HepG2 (cell line): ENCODE data around the gene ABHD6. TPM values are rescaled to one million over a fixed set of nuclear protein-coding genes. Genes with fewer than 3 reads are reported as not detected.

Experiments used
- CREBL2 ChIP-seq: sonication (generic); formaldehyde crosslinking; IDR thresholded peaks from 2 replicates; pipeline ENCODE4 v1.8.1; 2023; ENCODE audit warnings: missing genetic modification reagents, mild to moderate bottlenecking, borderline replicate concordance
- DMAP1 ChIP-seq: IDR thresholded peaks from 2 replicates; pipeline ENCODE4 v1.6.1; 2016
- DRAP1 ChIP-seq: IDR thresholded peaks from 2 replicates; pipeline ENCODE4 v1.6.1; 2016; ENCODE audit warnings: missing genetic modification reagents, missing compliant biosample characterization
- ELF3 ChIP-seq: IDR thresholded peaks from 2 replicates; pipeline ENCODE4 v1.6.1; 2016; ENCODE audit warnings: missing genetic modification reagents, missing compliant biosample characterization
- EP300 ChIP-seq, 3 experiments: sonication (generic) in 1 of 3; formaldehyde crosslinking in 1 of 3; IDR thresholded peaks; 2 replicates each; pipeline versions ENCODE4 v1.5.1 to v1.6.1; 2011 to 2020; ENCODE audit warnings: low read depth in 2 of 3, low read length in 2 of 3, borderline replicate concordance in 1 of 3, improper control_type of control experiment in 1 of 3, mild to moderate bottlenecking in 1 of 3, missing genetic modification reagents in 1 of 3, moderate library complexity in 1 of 3
- GABPB1 ChIP-seq: IDR thresholded peaks from 2 replicates; pipeline ENCODE4 v1.6.1; 2016; ENCODE audit warnings: mild to moderate bottlenecking, missing genetic modification reagents, moderate library complexity, missing compliant biosample characterization
- HBP1 ChIP-seq: IDR thresholded peaks from 2 replicates; pipeline ENCODE4 v1.6.1; 2016; ENCODE audit warnings: low read depth, control low read depth
- HNF4A ChIP-seq: sonication (generic); formaldehyde crosslinking; IDR thresholded peaks from 2 replicates; pipeline ENCODE4 v1.4.0; 2020; ENCODE audit warnings: missing genetic modification reagents
- NBN ChIP-seq: fragments of 450-650 bp; conservative IDR thresholded peaks from 2 replicates; pipeline ENCODE4 v1.6.1; 2017
- NR2F2 ChIP-seq: IDR thresholded peaks from 2 replicates; pipeline ENCODE4 v1.6.1; 2012; ENCODE audit warnings: low read depth, inconsistent platforms, borderline replicate concordance
- POLR2G ChIP-seq: fragments of 200-400 bp; formaldehyde crosslinking; IDR thresholded peaks from 2 replicates; pipeline ENCODE4 v1.6.1; 2018; ENCODE audit warnings: mild to moderate bottlenecking, low read depth, low read length, moderate library complexity
- SMC3 ChIP-seq: IDR thresholded peaks from 2 replicates; pipeline ENCODE4 v1.6.1; 2011; ENCODE audit warnings: low read length, improper control_type of control experiment
- THAP11 ChIP-seq: IDR thresholded peaks from 2 replicates; pipeline ENCODE4 v1.6.1; 2016; ENCODE audit warnings: missing biosample characterization, missing genetic modification reagents
- ZBTB44 ChIP-seq: sonication (generic); formaldehyde crosslinking; IDR thresholded peaks from 2 replicates; pipeline ENCODE4 v1.4.0; 2020; ENCODE audit warnings: missing genetic modification reagents
- ZKSCAN8 ChIP-seq: IDR thresholded peaks from 2 replicates; pipeline ENCODE4 v1.6.1; 2016; ENCODE audit warnings: borderline replicate concordance, missing genetic modification reagents, missing compliant biosample characterization
- ZNF12 ChIP-seq: sonication (generic); formaldehyde crosslinking; IDR thresholded peaks from 2 replicates; pipeline ENCODE4 v1.5.0; 2020; ENCODE audit warnings: missing genetic modification reagents
- ZNF160 ChIP-seq: sonication (generic); formaldehyde crosslinking; IDR thresholded peaks from 2 replicates; pipeline ENCODE4 v1.8.0; 2022; ENCODE audit warnings: mild to moderate bottlenecking, inconsistent platforms, missing genetic modification reagents
- ZNF354B ChIP-seq: sonication (generic); formaldehyde crosslinking; IDR thresholded peaks from 2 replicates; pipeline ENCODE4 v1.8.0; 2022; ENCODE audit warnings: mild to moderate bottlenecking, missing genetic modification reagents
- ZNF556 ChIP-seq: sonication (generic); formaldehyde crosslinking; IDR thresholded peaks from 2 replicates; pipeline ENCODE4 v1.4.0; 2020; ENCODE audit warnings: mild to moderate bottlenecking, missing genetic modification reagents, borderline replicate concordance
- ZNF558 ChIP-seq: sonication (generic); formaldehyde crosslinking; IDR thresholded peaks from 2 replicates; pipeline ENCODE4 v1.9.0; 2022; ENCODE audit warnings: mild to moderate bottlenecking, missing genetic modification reagents, borderline replicate concordance
- ZNF687 ChIP-seq: sonication (generic); formaldehyde crosslinking; IDR thresholded peaks from 2 replicates; pipeline ENCODE4 v1.5.1; 2020; ENCODE audit warnings: mild to moderate bottlenecking, missing genetic modification reagents, moderate library complexity
- ZNF788 ChIP-seq: sonication (generic); formaldehyde crosslinking; IDR thresholded peaks from 2 replicates; pipeline ENCODE4 v1.5.0; 2020; ENCODE audit warnings: mild to moderate bottlenecking, missing genetic modification reagents, borderline replicate concordance
- polyA plus RNA-seq, 8 experiments: library from polyadenylated mRNA; depleted of rRNA in 3 of 8; stranded (reverse) in 7 of 8; unstranded in 1 of 8; fragments of >200 nt; fragmentation: Illumina TruSeq in 4 of 8; extraction: Trizol in 4 of 8; gene quantifications; 2 replicates each; pipeline versions ENCODE4 v1.2.1 to v1.2.3, GENCODE V29; 2011 to 2016; ENCODE audit warnings: low read depth in 4 of 8, missing spikeins in 1 of 8, mixed read lengths in 1 of 8; ENCODE audit not compliant: insufficient read depth in 1 of 8
- total RNA-seq, 5 experiments: library from RNA; depleted of rRNA; stranded (reverse); fragments of >200 nt; fragmentation: Illumina TruSeq; extraction: Trizol; gene quantifications; 2 replicates each; pipeline ENCODE4 v1.2.3, GENCODE V29; 2016; ENCODE audit warnings: low read depth in 1 of 5

Gene ABHD6
- total and polyA plus RNA-seq, 2 of the 13 experiments (the other 11 are each of a cell fraction or from before 2014, with no cell fraction given) = 9.0 to 17.2 TPM

- TF ChIP-seq NR2F2 = peak; percentile 21; the same call in 1 of the 2 replicates
- peak; percentile 36; the same call in 1 of the 2 replicates for TF ChIP-seq DMAP1 (CRISPR knock-in tag)
- TF ChIP-seq DRAP1 (CRISPR knock-in tag) = peak; percentile 55
- TF ChIP-seq NBN = no peak
- peak; percentile 54; the same call in 1 of the 2 replicates for TF ChIP-seq ZNF12
- no peak for TF ChIP-seq THAP11 (CRISPR knock-in tag)
- TF ChIP-seq HBP1 (CRISPR knock-in tag) = peak; percentile 39; the same call in 1 of the 2 replicates
- TF ChIP-seq ZNF558 = no peak
- peak; percentile 63 for TF ChIP-seq ELF3
- no peak for TF ChIP-seq ZBTB44
- peak; percentile 77 for TF ChIP-seq HNF4A (CRISPR knock-in tag)
- TF ChIP-seq POLR2G = no peak
- TF ChIP-seq ZNF354B (CRISPR knock-in tag) = no peak
- TF ChIP-seq EP300 (IDR thresholded peaks at IDR 0.05; ENCODE audit: low read depth in 2 of 2, low read length in 2 of 2) = 0 out of 4 replicates have a peak, but pooled peaks of 1 of the 2 experiments have one; percentile 1
- TF ChIP-seq EP300 (CRISPR knock-in tag; IDR thresholded peaks at IDR 0.05; ENCODE audit: borderline replicate concordance) = 0 out of 2 replicates have a peak, but pooled peaks have one; percentile 43
- peak; percentile 92 for TF ChIP-seq SMC3
- no peak for TF ChIP-seq CREBL2 (CRISPR knock-in tag)
- peak; percentile 72; the same call in 1 of the 2 replicates for TF ChIP-seq ZNF556
- no peak for TF ChIP-seq ZNF160 (CRISPR knock-in tag)
- TF ChIP-seq ZNF687 = peak; percentile 96
- peak; percentile 85; the same call in 1 of the 2 replicates for TF ChIP-seq ZKSCAN8
- TF ChIP-seq GABPB1 (CRISPR knock-in tag) = peak; percentile 32; the same call in 1 of the 2 replicates
- TF ChIP-seq ZNF788 (CRISPR knock-in tag) = no peak
These were observed 20.3 kb upstream of the ABHD6 start (continued) for GRCh38 chr3:58217209-58217811.
